GM13977 (cell line): ENCODE measurements around the gene ALDH3B2.
"Not testable (repeated sequence)": the region's sequence is repeated elsewhere in the genome, so short reads cannot be mapped to it uniquely, and the experiment has no call there.

ENCODE experiments used
- DNase-seq: peaks from one replicate; pipeline ENCODE4 v3.0.0; 2012; ENCODE audit warnings: low spot score
- CTCF ChIP-seq: IDR thresholded peaks from 2 replicates; pipeline ENCODE4 v1.5.1; 2012; ENCODE audit warnings: mild to moderate bottlenecking, control low read depth; ENCODE audit not compliant: insufficient read depth; ENCODE audit errors: extremely low read depth, missing control alignments
- in situ Hi-C: fragments of 300-500 bp; cut with MboI; formaldehyde crosslinking; loops from one replicate; pipeline ENCODE4 v1.12.0; 2022; ENCODE audit warnings: low sequenced_read_pairs, low pct_unique_long_range_greater_than_20kb, mixed read lengths, inconsistent platforms; ENCODE audit not compliant: unreplicated experiment

ALDH3B2 gene

DNA sequence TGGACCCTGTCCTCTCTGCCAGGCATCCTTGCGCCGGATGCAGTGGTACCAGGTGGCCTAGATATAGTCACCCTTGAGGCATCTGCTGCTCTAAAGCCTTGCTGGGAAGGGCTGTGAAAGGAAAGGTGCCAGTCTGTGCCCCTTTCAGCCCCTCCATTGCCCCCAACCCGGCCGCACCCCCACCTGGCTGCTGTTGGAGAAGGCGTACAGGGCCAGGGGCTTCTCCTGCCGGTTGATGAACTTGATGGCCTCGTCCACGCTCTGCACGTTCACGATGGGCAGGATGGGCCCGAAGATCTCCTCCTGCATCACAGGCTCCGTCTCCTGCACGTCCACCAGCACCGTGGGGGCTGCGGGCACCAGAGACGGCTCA, 10.2 kb downstream of the ALDH3B2 start:
- DNase-seq, result no peak
- in situ Hi-C loops, result no loop called here
- TF ChIP-seq CTCF, result no peak

- in situ Hi-C loops, result no loop called here
- no peak for TF ChIP-seq CTCF
- DNase-seq, result no peak
Measured at GRCh38 chr11:67663532-67664212, 10.8 kb downstream of the ALDH3B2 start.

GRCh38 chr11:67662835-67663531, 11.4 kb downstream of the ALDH3B2 start:
- in situ Hi-C loops, result no loop called here
- TF ChIP-seq CTCF, result no peak
- no peak for DNase-seq

DNA sequence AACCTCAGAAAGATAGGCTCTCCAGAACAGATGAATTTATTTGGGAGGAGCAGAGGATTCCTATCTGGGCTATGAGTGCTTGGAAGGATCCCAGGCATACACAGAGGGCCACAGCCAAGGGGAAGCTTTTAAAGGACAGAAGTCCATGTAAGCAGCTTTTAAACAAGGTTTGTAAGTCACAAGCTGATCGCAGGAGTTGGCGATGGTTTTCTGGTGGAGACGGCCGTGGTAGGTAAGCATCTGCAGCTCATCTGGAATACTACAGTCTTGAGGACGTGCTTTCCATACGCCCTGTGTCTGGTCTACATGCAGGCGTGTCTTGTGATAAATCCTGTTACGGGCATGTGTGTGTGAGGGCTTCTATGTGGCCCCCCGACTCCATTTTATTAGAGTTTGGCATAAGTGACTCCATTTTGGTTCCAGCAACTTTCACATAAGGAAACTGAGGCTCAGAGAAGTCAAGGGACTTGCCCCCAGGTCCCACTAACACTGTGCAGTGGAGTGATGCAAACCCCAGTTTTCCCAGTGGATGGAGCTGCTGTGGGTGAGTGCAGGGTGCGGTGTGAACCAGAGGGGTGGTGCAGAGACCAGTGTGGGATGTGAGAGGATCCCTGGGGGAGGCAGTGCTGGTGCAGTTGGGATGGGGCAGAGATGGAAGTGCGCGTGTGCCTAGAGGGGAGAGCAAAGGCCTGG, 12.1 kb downstream of the ALDH3B2 start:
- no peak for TF ChIP-seq CTCF
- in situ Hi-C loops, result no loop called here
- DNase-seq, result no peak

GRCh38 chr11:67660752-67661151, 13.7 kb downstream of the ALDH3B2 start:
- DNase-seq, in situ Hi-C loops: not testable (repeated sequence)

DNA sequence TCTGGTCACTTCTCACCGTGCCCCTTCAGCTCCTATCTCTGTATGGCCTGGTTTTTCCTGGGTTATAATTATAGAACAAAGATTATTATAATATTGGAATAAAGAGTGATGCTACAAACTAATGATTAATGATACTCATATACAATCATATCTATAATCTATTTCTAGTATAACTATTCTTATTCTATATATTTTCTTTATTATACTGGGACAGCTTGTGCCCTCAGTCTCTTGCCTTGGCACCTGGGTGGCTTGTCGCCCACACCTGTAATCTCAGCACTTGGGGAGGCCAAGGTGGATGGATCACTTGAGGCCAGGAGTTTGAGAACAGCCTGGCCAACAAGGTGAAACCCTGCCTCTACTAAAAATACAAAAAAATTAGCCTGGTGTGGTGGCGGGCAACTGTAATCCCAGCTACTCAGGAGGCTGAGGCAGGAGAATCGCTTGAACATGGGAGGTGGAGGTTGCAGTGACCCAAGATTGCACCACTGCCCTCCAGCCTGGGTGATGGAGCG, 14.7 kb downstream of the ALDH3B2 start:
- peak; percentile 5 for TF ChIP-seq CTCF
- DNase-seq, in situ Hi-C loops: not testable (repeated sequence)

GRCh38 chr11:67657300-67657699, 17.1 kb downstream of the ALDH3B2 start:
- peak; percentile 39 for DNase-seq
- no peak for TF ChIP-seq CTCF
- in situ Hi-C loops, result no loop called here
